GM06990 (cell line): ENCODE results near the gene ASXL2.

ENCODE experiments used
- DNase-seq: peaks from one replicate; pipeline ENCODE4 v3.0.0-alpha.2; 2011; ENCODE audit not compliant: insufficient read length; ENCODE audit errors: extremely low read depth
- H3K27me3 ChIP-seq: replicated peaks from 2 replicates; pipeline ENCODE4 v1.6.0; 2011; ENCODE audit warnings: low read length; ENCODE audit not compliant: control insufficient read depth, insufficient read depth
- H3K36me3 ChIP-seq: 2 replicates; pipeline ENCODE4 v1.5.1; 2011; ENCODE audit warnings: low read length; ENCODE audit not compliant: control insufficient read depth, insufficient read depth
- H3K4me3 ChIP-seq: replicated peaks from 2 replicates; pipeline ENCODE4 v1.5.1; 2011; ENCODE audit warnings: low read depth, mild to moderate bottlenecking, control low read depth, low read length
- CTCF ChIP-seq: IDR thresholded peaks from 2 replicates; pipeline ENCODE4 v1.5.1; 2011; ENCODE audit warnings: low read length, control low read depth, mild to moderate bottlenecking, inconsistent platforms; ENCODE audit not compliant: insufficient read depth, poor library complexity, severe bottlenecking

Gene ASXL2

GRCh38 chr2:25825238-25825637, 53.0 kb downstream of the ASXL2 start:
- Histone ChIP-seq H3K36me3 (no peaks in the 10 kb centered on the region; the same call in 1 of the 2 replicates), H3K27me3 (no peaks in the 10 kb centered on the region), H3K4me3 (no peak overlapping the region)
- no peak for TF ChIP-seq CTCF
- no peak for DNase-seq

- no peaks in the 10 kb centered on the region; the same call in 1 of the 2 replicates for H3K36me3 ChIP-seq
- no peak for TF ChIP-seq CTCF
Measured at GRCh38 chr2:25824718-25825117, 53.6 kb downstream of the ASXL2 start.

GRCh38 chr2:25824216-25824615, 54.1 kb downstream of the ASXL2 start:
- no peak for TF ChIP-seq CTCF
- Histone ChIP-seq H3K4me3 (no peak overlapping the region), H3K27me3 (no peaks in the 10 kb centered on the region), H3K36me3 (no peaks in the 10 kb centered on the region)
- DNase-seq = no peak

More at GRCh38 chr2:25824718-25825117, 53.6 kb downstream of the ASXL2 start:
- no peak for DNase-seq
- no peaks in the 10 kb centered on the region for H3K27me3 ChIP-seq
- H3K4me3 ChIP-seq = no peak overlapping the region

- H3K27me3 ChIP-seq = no peaks in the 10 kb centered on the region
- H3K4me3 ChIP-seq = peak overlapping the region; percentile 46
- no peak for TF ChIP-seq CTCF
- DNase-seq = peak; percentile 59
- H3K36me3 ChIP-seq = no peaks in the 10 kb centered on the region
Measured at GRCh38 chr2:25822190-25823117, 55.8 kb downstream of the ASXL2 start.

GRCh38 chr2:25821225-25822056, 56.8 kb downstream of the ASXL2 start:
- no peak for DNase-seq
- H3K4me3 ChIP-seq = no peak overlapping the region
- no peak for TF ChIP-seq CTCF
- H3K27me3 ChIP-seq = no peaks in the 10 kb centered on the region
- no peaks in the 10 kb centered on the region for H3K36me3 ChIP-seq
